ENCODE results near the gene PDE11A. TPM values are rescaled to one million over a fixed set of nuclear protein-coding genes. Genes with fewer than 3 reads are reported as not detected.
A peak's percentile ranks its signal among the peaks of the same experiment; 100 is the strongest.

Gene PDE11A
- total and polyA plus RNA-seq, 2 of the 8 experiments (the other 6 are each of a cell fraction or from before 2014, with no cell fraction given): 0.19 to 0.23 TPM

DNA sequence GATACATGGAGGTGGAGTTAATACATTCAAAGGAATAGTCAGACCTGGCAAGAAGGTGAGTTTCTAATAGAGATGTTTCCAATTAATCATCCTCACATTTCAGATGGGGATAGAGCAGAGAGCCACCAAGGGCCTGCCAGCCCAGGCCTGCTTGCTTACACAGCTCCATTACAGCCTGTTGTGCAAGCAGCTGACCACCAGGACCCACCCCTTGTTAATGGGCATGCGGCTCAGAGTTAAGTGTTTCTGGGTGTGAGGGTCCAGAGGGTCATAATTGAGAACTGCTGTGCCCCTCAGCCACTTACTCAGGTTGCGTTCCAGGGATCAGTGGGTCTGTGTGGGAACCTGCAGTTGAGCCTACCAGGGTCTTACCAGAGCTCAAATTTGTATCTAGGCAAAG, 480.2 kb downstream of the PDE11A start:
- H2AK5ac ChIP-seq (ENCODE audit: low read depth, low read length): no peak overlapping the region
- no peaks in the 10 kb centered on the region for H3K27me3 ChIP-seq (replicated peaks in 1 of 4; ENCODE audit: control insufficient read depth in 3 of 4, extremely low read depth in 1 of 4, insufficient read depth in 3 of 4, low read length in 3 of 4)
- H3K4ac ChIP-seq (replicated peaks; ENCODE audit: insufficient read length, low read depth, low read length): no peak overlapping the region
- no peak overlapping the region for H3K56ac ChIP-seq (replicated peaks; ENCODE audit: insufficient read length, low read depth, low read length)
- TF ChIP-seq PHF8 (conservative IDR thresholded peaks at IDR 0.05; ENCODE audit: low read depth, low read length): no peak
- no peak for TF ChIP-seq EZH2 (IDR thresholded peaks at IDR 0.05; ENCODE audit: low read depth, low read length, severe bottlenecking)
- no peak for TF ChIP-seq POLR2AphosphoS5 (IDR thresholded peaks at IDR 0.05; ENCODE audit: low read depth, low read length)
- TF ChIP-seq GTF2F1 (IDR thresholded peaks at IDR 0.05; ENCODE audit: borderline replicate concordance, low read depth, low read length): no peak
- TF ChIP-seq CREB1 (IDR thresholded peaks at IDR 0.05): no peak
- TF ChIP-seq CBX5 (IDR thresholded peaks at IDR 0.05; ENCODE audit: low read depth, low read length): no peak
- TF ChIP-seq CTBP2 (IDR thresholded peaks at IDR 0.05; ENCODE audit: borderline replicate concordance, insufficient read depth, insufficient read length, low read length): no peak
- no peak overlapping the region for H4K8ac ChIP-seq (ENCODE audit: extremely low read depth, insufficient read depth, low read length)
- H2BK20ac ChIP-seq (ENCODE audit: low read length): no peak overlapping the region
- H4K20me1 ChIP-seq (replicated peaks in 1 of 2; ENCODE audit: control insufficient read depth in 1 of 2, insufficient read depth in 2 of 2, low read length in 2 of 2): no peaks in the 10 kb centered on the region
- H3K9ac ChIP-seq (replicated peaks in 1 of 4; ENCODE audit: extremely low read depth in 1 of 4, low read depth in 3 of 4, low read length in 3 of 4): peak overlapping the region in 1 of 4 experiments; percentile 15; a peak in 1 of 7 replicates
- H3K9me3 ChIP-seq (ENCODE audit: insufficient read depth in 2 of 2, low read depth in 1 of 2, low read length in 1 of 2): no peaks in the 10 kb centered on the region
- no peak overlapping the region for H3K27ac ChIP-seq (ENCODE audit: low read depth, low read length)
- H2BK12ac ChIP-seq (ENCODE audit: low read depth, low read length): no peak overlapping the region
- ChIA-PET CTCF (ENCODE audit: partially characterized antibody) (interaction anchor here (0.6 to 3.8 kb wide), 9 partner anchors 8 to 176 kb away, joined by 3 to 15 read pairs (median 3); no protein-coding TSS in a partner anchor), POLR2A (ENCODE audit: partially characterized antibody) (no interaction called here)
- no peak overlapping the region for H2BK5ac ChIP-seq (ENCODE audit: low read depth, low read length)
- H3K23ac ChIP-seq (ENCODE audit: insufficient read length): no peak overlapping the region
- no peak overlapping the region for H2BK120ac ChIP-seq (replicated peaks; ENCODE audit: low read depth, low read length)
- no peaks in the 10 kb centered on the region for H3K79me2 ChIP-seq (ENCODE audit: control insufficient read depth in 1 of 2, insufficient read depth in 2 of 2, low read length in 2 of 2)
- no peak overlapping the region for H2AFZ ChIP-seq (ENCODE audit: low read length)
- 90% methylated on average over 2 of the region's 2 CpGs; no CpG with 5 or more reads in 1 of the 2 experiments for WGBS, 2 experiments (ENCODE audit: extremely low coverage in 1 of 2, insufficient coverage in 1 of 2, insufficient read length in 1 of 2, insufficient replicate concordance in 2 of 2, low coverage in 1 of 2, low lambda C conversion rate in 2 of 2, missing lambda C conversion rate in 1 of 2)
- H4K91ac ChIP-seq (replicated peaks; ENCODE audit: insufficient read length, low read length): no peak overlapping the region
- no peak for DNase-seq (ENCODE audit: low read depth in 1 of 2, low spot score in 2 of 2)
- no peak overlapping the region for H2BK15ac ChIP-seq (ENCODE audit: low read length)
- no peak overlapping the region for H3K4me2 ChIP-seq (ENCODE audit: insufficient read depth in 1 of 2, low read depth in 2 of 2, low read length in 2 of 2)
- H3K18ac ChIP-seq (ENCODE audit: extremely low read depth, low read length): no peak overlapping the region
- H3K14ac ChIP-seq (ENCODE audit: insufficient read length): no peak overlapping the region
- no peak overlapping the region for H4K5ac ChIP-seq (ENCODE audit: insufficient read length, low read depth, low read length)
- no peaks in the 10 kb centered on the region for H3K23me2 ChIP-seq (ENCODE audit: low read depth, low read length)
- no peaks in the 10 kb centered on the region for H3K79me1 ChIP-seq (ENCODE audit: low read depth, low read length)
- H3K36me3 ChIP-seq (ENCODE audit: control insufficient read depth in 2 of 4, insufficient read depth in 4 of 4, low read length in 3 of 4): no peaks in the 10 kb centered on the region
- peaks cover 0 to 5% (median 0%) of the 10 kb centered on the region in 4 experiments; a peak in 2 of 7 replicates for H3K4me1 ChIP-seq (replicated peaks in 1 of 4; ENCODE audit: control insufficient read depth in 3 of 4, insufficient read depth in 4 of 4, low read length in 3 of 4)
- no peak overlapping the region for H3K4me3 ChIP-seq (ENCODE audit: extremely low read depth in 1 of 4, insufficient read depth in 2 of 4, low read depth in 3 of 4, low read length in 4 of 4)
- no peak for FAIRE-seq

Measured in H1 (cell line).